ENCODE measurements around the gene KCND2.
"Not testable (repeated sequence)": the region's sequence is repeated elsewhere in the genome, so short reads cannot be mapped to it uniquely, and the experiment has no call there.

KCND2 gene

DNA sequence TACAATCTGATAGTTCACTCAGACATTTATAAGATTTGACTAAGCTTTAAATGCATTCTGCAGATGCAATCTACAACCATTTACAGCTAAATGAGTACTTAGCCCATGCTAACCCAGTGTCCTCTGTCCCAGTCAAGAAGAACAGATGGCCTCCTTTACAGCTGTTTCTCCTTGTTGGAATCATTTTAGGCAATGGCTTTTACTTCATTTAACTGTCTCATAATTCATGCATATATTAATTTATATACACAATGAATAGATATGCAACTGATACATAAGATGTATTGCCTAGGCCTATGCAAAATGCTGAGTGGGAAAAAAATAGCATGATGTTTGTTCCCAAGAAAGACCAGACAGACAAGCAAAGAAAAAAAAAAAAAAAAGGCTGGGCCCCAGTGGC is 502.8 kb downstream of the KCND2 start:
- Histone ChIP-seq H3K27me3 (ENCODE audit: control insufficient read depth in 3 of 3, insufficient read depth in 3 of 3, low read depth in 1 of 3, low read length in 3 of 3) (no peaks in the 10 kb centered on the region), H3K27ac (replicated peaks; ENCODE audit: low read length) (no peak overlapping the region), H2BK15ac (ENCODE audit: low read length) (no peak overlapping the region), H3K14ac (ENCODE audit: low read length) (no peak overlapping the region), H4K8ac (ENCODE audit: low read depth, low read length) (no peak overlapping the region), H3K18ac (ENCODE audit: low read length) (no peak overlapping the region), H3K23ac (ENCODE audit: low read depth, low read length, poor library complexity) (no peak overlapping the region), H2BK12ac (ENCODE audit: low read length) (no peak overlapping the region), H2BK5ac (ENCODE audit: low read length) (no peak overlapping the region), H3K36me3 (replicated peaks in 1 of 2; ENCODE audit: control insufficient read depth in 2 of 2, insufficient read depth in 2 of 2, low read length in 2 of 2) (no peaks in the 10 kb centered on the region), H3K9ac (ENCODE audit: low read depth, low read length, poor library complexity) (no peak overlapping the region), H3K4me2 (ENCODE audit: insufficient read depth, low read length, poor library complexity, severe bottlenecking) (no peak overlapping the region), H3K79me1 (ENCODE audit: low read depth, low read length) (no peaks in the 10 kb centered on the region), H2AK5ac (ENCODE audit: low read depth, low read length) (no peak overlapping the region), H3K9me3 (replicated peaks in 1 of 2; ENCODE audit: control insufficient read depth in 2 of 2, insufficient read depth in 1 of 2, low read depth in 1 of 2, low read length in 2 of 2) (no peaks in the 10 kb centered on the region), H2AFZ (ENCODE audit: low read length) (no peak overlapping the region), H3K4ac (ENCODE audit: low read length) (no peak overlapping the region), H3K4me3 (ENCODE audit: low read length in 2 of 2) (no peak overlapping the region), H2BK120ac (ENCODE audit: low read depth, low read length) (no peak overlapping the region), H4K91ac (ENCODE audit: low read depth, low read length, poor library complexity) (no peak overlapping the region), H3K4me1 (ENCODE audit: control insufficient read depth in 2 of 2, insufficient read depth in 1 of 2, low read depth in 1 of 2, low read length in 2 of 2) (no peaks in the 10 kb centered on the region)
- no peak for DNase-seq (ENCODE audit: low spot score)

DNA sequence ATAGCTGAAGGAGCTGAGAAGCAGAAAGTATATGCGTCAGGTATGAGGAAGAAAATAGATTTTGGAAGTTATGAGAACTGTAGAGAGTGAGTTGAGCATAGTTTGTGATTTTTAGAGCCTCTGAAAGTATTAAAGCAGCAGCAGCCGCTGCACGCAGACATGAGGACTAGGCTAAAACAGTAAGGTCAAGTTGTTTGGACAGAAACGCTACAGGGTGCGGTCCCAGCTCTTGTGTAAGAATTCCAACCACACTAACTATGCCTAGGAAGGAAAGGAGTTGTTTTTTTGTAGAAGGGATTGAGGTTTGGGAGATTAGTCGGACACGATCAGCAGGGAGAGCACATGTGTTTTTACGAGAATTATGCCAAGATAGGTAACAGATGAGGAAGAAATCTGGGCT is 506.1 kb downstream of the KCND2 start:
- not testable (repeated sequence) for H3K4me1 ChIP-seq (ENCODE audit: control insufficient read depth in 2 of 2, insufficient read depth in 1 of 2, low read depth in 1 of 2, low read length in 2 of 2); H3K9ac ChIP-seq (ENCODE audit: low read depth, low read length, poor library complexity); H2BK5ac ChIP-seq (ENCODE audit: low read length); H3K4me3 ChIP-seq (ENCODE audit: low read length in 2 of 2); H3K4me2 ChIP-seq (ENCODE audit: insufficient read depth, low read length, poor library complexity, severe bottlenecking); H3K36me3 ChIP-seq (replicated peaks in 1 of 2; ENCODE audit: control insufficient read depth in 2 of 2, insufficient read depth in 2 of 2, low read length in 2 of 2); H3K14ac ChIP-seq (ENCODE audit: low read length); H3K27ac ChIP-seq (replicated peaks; ENCODE audit: low read length); H3K9me3 ChIP-seq (replicated peaks in 1 of 2; ENCODE audit: control insufficient read depth in 2 of 2, insufficient read depth in 1 of 2, low read depth in 1 of 2, low read length in 2 of 2); H4K91ac ChIP-seq (ENCODE audit: low read depth, low read length, poor library complexity); H4K8ac ChIP-seq (ENCODE audit: low read depth, low read length); H3K23ac ChIP-seq (ENCODE audit: low read depth, low read length, poor library complexity); H2BK12ac ChIP-seq (ENCODE audit: low read length); H3K4ac ChIP-seq (ENCODE audit: low read length); H2BK15ac ChIP-seq (ENCODE audit: low read length); H3K79me1 ChIP-seq (ENCODE audit: low read depth, low read length); H3K27me3 ChIP-seq (ENCODE audit: control insufficient read depth in 3 of 3, insufficient read depth in 3 of 3, low read depth in 1 of 3, low read length in 3 of 3); H2BK120ac ChIP-seq (ENCODE audit: low read depth, low read length); H2AK5ac ChIP-seq (ENCODE audit: low read depth, low read length); H2AFZ ChIP-seq (ENCODE audit: low read length); H3K18ac ChIP-seq (ENCODE audit: low read length); DNase-seq (ENCODE audit: low spot score)
- no CpG with 5 or more reads among the region's 8 CpGs for WGBS, 2 donors (ENCODE audit: extremely low coverage in 2 of 2, insufficient read length in 2 of 2, insufficient replicate concordance in 1 of 2)

- not testable (repeated sequence) for H3K36me3 ChIP-seq (replicated peaks in 1 of 2; ENCODE audit: control insufficient read depth in 2 of 2, insufficient read depth in 2 of 2, low read length in 2 of 2); H3K9ac ChIP-seq (ENCODE audit: low read depth, low read length, poor library complexity); DNase-seq (ENCODE audit: low spot score); H2AK5ac ChIP-seq (ENCODE audit: low read depth, low read length); H2BK120ac ChIP-seq (ENCODE audit: low read depth, low read length); H2BK5ac ChIP-seq (ENCODE audit: low read length); H3K18ac ChIP-seq (ENCODE audit: low read length); H3K27me3 ChIP-seq (ENCODE audit: control insufficient read depth in 3 of 3, insufficient read depth in 3 of 3, low read depth in 1 of 3, low read length in 3 of 3); H4K8ac ChIP-seq (ENCODE audit: low read depth, low read length); H2AFZ ChIP-seq (ENCODE audit: low read length); H3K4ac ChIP-seq (ENCODE audit: low read length); H3K23ac ChIP-seq (ENCODE audit: low read depth, low read length, poor library complexity); H2BK12ac ChIP-seq (ENCODE audit: low read length); H3K4me2 ChIP-seq (ENCODE audit: insufficient read depth, low read length, poor library complexity, severe bottlenecking); H3K9me3 ChIP-seq (replicated peaks in 1 of 2; ENCODE audit: control insufficient read depth in 2 of 2, insufficient read depth in 1 of 2, low read depth in 1 of 2, low read length in 2 of 2); H2BK15ac ChIP-seq (ENCODE audit: low read length); H3K27ac ChIP-seq (replicated peaks; ENCODE audit: low read length); H3K79me1 ChIP-seq (ENCODE audit: low read depth, low read length); H3K4me3 ChIP-seq (ENCODE audit: low read length in 2 of 2); H3K4me1 ChIP-seq (ENCODE audit: control insufficient read depth in 2 of 2, insufficient read depth in 1 of 2, low read depth in 1 of 2, low read length in 2 of 2); H3K14ac ChIP-seq (ENCODE audit: low read length); H4K91ac ChIP-seq (ENCODE audit: low read depth, low read length, poor library complexity)
- no CpG with 5 or more reads among the region's 7 CpGs for WGBS, 2 donors (ENCODE audit: extremely low coverage in 2 of 2, insufficient read length in 2 of 2, insufficient replicate concordance in 1 of 2)
Measured at GRCh38 chr7:120780451-120780850, 507.5 kb downstream of the KCND2 start.

- Histone ChIP-seq H2BK120ac (ENCODE audit: low read depth, low read length) (no peak overlapping the region), H2AFZ (ENCODE audit: low read length) (no peak overlapping the region), H3K4me3 (ENCODE audit: low read length in 2 of 2) (no peak overlapping the region), H3K14ac (ENCODE audit: low read length) (no peak overlapping the region), H2BK12ac (ENCODE audit: low read length) (no peak overlapping the region), H4K91ac (ENCODE audit: low read depth, low read length, poor library complexity) (no peak overlapping the region), H3K23ac (ENCODE audit: low read depth, low read length, poor library complexity) (no peak overlapping the region), H3K36me3 (replicated peaks in 1 of 2; ENCODE audit: control insufficient read depth in 2 of 2, insufficient read depth in 2 of 2, low read length in 2 of 2) (no peaks in the 10 kb centered on the region), H3K4ac (ENCODE audit: low read length) (no peak overlapping the region), H3K4me1 (ENCODE audit: control insufficient read depth in 2 of 2, insufficient read depth in 1 of 2, low read depth in 1 of 2, low read length in 2 of 2) (peaks cover 2 to 7% of the 10 kb centered on the region in 2 donors), H3K79me1 (ENCODE audit: low read depth, low read length) (no peaks in the 10 kb centered on the region), H4K8ac (ENCODE audit: low read depth, low read length) (no peak overlapping the region), H3K27me3 (ENCODE audit: control insufficient read depth in 3 of 3, insufficient read depth in 3 of 3, low read depth in 1 of 3, low read length in 3 of 3) (no peaks in the 10 kb centered on the region), H2AK5ac (ENCODE audit: low read depth, low read length) (no peak overlapping the region), H3K4me2 (ENCODE audit: insufficient read depth, low read length, poor library complexity, severe bottlenecking) (no peak overlapping the region), H3K9me3 (replicated peaks in 1 of 2; ENCODE audit: control insufficient read depth in 2 of 2, insufficient read depth in 1 of 2, low read depth in 1 of 2, low read length in 2 of 2) (no peaks in the 10 kb centered on the region), H2BK15ac (ENCODE audit: low read length) (no peak overlapping the region), H3K27ac (replicated peaks; ENCODE audit: low read length) (no peak overlapping the region), H3K9ac (ENCODE audit: low read depth, low read length, poor library complexity) (no peak overlapping the region), H2BK5ac (ENCODE audit: low read length) (no peak overlapping the region), H3K18ac (ENCODE audit: low read length) (no peak overlapping the region)
- WGBS, 2 donors (ENCODE audit: extremely low coverage in 2 of 2, insufficient read length in 2 of 2, insufficient replicate concordance in 1 of 2) = no CpG with 5 or more reads among the region's 6 CpGs
- DNase-seq (ENCODE audit: low spot score) = no peak
Measured at GRCh38 chr7:120780938-120781337, 508.0 kb downstream of the KCND2 start.

Data from neuronal stem cell (in vitro differentiated cells).